Measurements from ENCODE around the gene C11orf91.

- TF ChIP-seq CTCF (conservative IDR thresholded peaks at IDR 0.05; ENCODE audit: low read depth, low read length) (no peak), EZH2 (IDR thresholded peaks at IDR 0.05; ENCODE audit: borderline replicate concordance, low read depth, low read length, poor library complexity, severe bottlenecking) (no peak)
Observed at GRCh38 chr11:33652431-33652830, 48.2 kb downstream of the C11orf91 start.
